HuH-7.5 (cell line): Measurements from ENCODE around the gene TMEM163.
"Not testable (repeated sequence)": the region's sequence is repeated elsewhere in the genome, so short reads cannot be mapped to it uniquely, and the experiment has no call there.

ENCODE experiments used
- DNase-seq: peaks from one replicate; pipeline ENCODE4 v3.0.0; 2011; ENCODE audit warnings: low spot score

Gene TMEM163

DNA sequence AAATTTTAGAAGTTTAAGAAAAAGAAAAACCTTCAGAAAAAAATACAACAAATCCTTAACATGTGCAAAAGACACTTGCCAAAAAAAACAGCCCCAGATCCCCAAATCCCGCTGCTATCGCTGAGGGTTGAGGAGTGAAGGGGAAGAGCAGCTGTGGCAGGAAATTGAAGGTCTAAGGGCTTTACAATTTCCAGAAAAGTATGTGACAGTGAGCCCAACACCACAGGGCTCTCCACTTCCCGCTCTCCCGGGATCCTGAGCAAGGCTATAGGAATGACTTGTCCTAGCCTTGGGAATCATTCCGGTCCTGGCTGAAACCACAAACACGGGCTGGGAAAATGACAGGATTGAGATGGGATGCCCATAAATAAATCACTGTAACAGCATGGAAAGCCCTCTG, 191.4 kb downstream of the TMEM163 start:
- DNase-seq, result no peak

DNA sequence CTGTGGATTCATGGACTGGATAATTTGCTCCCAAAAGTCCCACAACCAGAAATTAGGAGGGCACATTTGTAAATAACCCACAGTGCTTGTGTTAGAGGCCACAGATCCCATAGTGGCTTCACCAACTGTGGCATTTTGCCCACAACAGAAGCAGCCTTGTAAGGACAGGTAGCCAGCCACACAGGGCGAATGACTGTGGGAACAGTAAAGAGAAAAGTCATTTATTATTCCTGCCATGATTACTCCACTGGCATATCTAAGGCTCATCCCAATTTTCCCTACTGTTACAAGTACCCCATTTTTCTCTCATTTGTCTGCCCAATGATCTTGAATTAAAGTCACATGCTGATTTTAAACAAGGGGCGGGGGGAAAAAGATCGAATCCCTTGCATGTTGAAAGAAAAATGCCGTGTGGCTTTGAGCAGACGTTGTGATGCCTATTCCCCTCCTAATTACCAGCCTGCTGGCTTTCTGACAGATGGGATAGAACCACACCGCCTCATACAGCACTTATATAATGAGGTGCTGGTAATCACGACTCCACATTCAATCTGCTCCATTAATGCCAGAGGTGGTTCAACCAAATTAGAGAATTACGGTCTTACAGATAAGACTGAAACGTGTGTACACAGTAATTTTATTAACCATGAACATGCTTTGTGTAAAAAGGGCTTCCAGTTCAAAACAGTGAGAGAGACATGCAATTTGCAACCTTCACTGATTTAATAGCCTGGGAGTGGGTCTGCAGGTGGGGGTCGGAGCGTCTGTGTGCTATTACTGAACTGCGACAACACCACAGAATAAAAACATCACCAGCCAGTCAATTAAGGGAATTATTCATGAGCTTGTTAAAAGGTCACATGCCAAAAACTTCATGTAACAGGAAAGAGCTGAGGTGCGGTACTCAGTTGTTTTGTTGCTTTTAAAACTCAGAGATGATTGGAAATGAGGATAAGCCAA, 196.0 kb downstream of the TMEM163 start:
- no peak for DNase-seq

DNA sequence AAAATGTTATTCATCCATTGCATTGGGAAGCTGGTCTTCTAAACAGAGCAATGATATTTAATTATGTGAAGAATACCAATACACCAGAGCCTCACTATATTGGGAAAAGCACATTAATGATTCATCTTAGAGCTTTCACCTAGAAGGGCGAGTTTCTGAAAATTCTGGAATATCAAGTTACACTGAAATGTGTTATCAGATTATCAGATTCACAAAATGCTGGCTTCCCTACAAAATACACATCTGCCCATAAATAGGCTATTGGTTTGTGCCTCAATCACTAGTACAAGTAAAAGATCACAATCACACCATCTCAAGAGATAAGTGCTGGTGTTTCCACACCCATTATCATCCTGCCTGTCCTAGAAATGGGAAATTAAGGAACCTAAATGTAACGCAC, 200.7 kb downstream of the TMEM163 start:
- no peak for DNase-seq

DNA sequence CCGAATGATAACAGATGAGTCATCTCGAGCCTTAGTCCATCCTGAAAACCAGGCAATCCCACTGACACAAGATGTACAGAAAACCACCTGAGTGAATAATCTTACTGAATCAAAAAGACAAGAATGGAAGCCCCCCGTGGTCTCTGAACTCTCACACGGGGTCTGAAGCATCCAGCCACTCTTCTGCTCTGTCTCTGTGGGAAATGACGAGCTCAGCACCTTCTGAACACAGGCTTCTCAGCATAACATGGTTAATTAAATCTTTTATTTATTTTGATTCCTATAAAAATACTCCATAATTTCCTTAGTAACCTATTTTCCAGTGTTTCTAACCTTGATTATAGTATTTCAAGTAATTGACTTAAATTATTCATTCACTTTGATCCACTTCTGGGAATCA, 203.7 kb downstream of the TMEM163 start:
- DNase-seq, result no peak

DNA sequence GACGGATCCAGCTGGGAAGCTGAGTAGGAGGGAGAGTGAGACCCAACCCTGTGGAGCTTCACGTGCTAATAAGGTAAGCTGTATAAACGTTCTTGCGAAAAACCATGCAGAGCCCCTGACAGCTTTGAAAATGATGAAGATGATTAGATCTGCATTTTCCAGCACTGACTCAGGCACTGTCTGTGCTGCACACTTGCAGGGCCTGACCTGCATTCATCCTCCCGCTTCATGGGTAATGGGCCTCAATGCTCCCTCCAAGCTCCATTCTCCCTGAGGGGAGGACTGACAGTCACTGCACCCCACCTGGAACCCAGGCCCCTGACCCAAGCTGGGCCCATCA, 205.4 kb downstream of the TMEM163 start:
- DNase-seq, result no peak

DNA sequence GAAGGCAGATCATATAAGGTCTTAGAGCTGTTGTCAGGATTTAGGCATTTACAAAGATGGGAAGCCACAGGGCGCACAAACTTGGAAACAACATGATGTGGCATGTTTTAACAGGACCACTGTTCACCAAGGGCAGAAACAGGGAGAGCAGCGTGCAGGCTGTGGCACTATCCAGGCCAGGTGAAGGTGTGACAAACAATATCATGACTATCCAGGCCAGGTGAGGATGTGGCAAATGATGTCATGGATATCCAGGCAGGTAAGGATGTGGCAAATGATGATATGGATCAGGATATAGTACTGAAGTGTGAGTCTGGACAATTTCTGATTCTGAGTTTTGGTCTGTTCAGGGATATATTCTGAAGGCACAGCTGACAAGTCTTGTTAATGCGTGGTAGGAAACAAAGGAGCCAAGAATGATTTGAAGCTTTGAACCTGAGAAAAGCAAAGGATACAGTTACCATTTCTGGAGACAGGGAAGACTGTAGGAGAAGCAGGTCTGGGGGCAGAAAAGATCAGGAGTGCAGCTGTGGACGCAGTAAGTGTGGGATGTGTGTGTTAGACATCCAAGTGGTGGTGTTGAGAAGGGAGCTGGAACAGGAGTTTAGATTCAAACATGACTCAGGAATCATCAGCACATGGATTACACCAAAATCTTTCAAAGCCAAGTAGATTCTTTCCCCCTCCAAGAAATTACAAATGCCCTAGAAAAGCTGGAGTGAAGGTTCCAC, 205.9 kb downstream of the TMEM163 start:
- DNase-seq, result no peak

DNA sequence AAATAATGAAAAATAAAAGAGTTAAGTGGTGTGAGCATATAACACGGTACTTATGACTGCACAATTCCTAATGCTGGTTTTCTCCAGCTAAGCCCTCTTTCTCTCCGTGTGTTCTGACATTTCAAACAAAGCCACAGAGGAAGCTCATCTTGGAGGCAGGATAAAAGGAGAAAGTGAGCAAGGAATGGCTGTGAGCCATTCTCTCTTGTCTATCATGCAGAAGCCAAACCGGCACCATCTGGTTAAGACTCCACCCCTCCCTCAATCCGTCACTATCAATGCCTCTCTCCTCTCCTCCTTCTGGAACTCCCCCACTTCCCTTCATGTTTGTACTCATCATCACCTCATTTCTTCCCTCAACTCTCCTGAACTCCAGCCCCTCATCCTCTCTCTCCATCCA, 210.4 kb downstream of the TMEM163 start:
- no peak for DNase-seq

DNA sequence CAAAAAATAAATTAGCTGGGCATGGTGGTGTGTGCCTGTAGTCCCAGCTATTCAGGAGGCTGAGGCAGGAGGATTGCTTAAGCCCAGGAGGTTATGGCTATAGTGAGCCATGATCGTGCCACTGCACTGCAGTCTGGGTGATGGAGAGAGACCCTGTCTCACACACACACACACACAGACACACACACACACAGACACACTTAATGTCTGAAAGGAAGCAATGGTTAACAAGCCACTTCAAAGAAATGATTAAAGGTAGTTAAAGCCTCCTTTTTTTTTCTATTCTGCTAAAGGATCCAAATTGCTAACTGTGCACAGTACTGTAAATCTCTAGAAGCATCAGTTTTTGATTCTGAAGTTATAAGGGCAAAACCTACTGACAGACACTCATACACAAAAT, 211.1 kb downstream of the TMEM163 start:
- no peak for DNase-seq

DNA sequence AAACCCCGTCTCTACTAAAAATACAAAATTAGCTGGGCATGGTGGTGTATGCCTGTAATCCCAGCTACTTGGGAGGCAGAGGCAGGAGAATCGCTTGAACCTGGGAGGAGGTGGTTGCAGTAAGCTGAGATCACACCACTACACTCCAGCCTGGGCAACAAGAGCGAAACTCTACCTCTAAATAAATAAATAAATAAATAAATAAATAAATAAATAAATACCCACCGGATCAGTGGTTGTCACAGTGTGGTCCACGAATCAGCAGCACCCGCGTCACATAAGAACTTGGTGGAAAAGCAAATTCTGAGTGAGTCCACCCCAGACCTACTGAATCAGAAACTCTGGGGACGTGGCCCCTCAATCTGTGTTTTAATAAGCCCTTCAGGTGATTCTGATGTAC, 211.6 kb downstream of the TMEM163 start:
- not testable (repeated sequence) for DNase-seq

DNA sequence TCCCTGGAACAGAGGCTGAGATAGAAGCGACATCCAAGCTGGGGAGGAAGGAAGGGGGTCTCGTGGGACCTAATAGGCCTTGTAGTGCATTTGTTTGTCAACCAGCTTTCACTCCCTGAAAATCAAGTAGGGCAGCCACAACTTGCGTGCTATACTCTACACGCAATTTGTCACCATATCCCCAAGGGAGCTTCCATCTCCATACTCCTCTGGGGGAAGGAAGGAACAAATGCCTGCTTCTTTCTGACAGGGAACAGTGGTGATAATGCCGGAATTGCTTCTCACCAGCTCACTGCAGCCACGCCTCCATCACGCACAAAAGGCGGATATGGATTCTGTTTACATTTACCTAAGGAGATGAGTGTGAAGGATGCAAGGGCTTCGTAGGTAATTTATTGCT, 213.4 kb downstream of the TMEM163 start:
- DNase-seq, result no peak

DNA sequence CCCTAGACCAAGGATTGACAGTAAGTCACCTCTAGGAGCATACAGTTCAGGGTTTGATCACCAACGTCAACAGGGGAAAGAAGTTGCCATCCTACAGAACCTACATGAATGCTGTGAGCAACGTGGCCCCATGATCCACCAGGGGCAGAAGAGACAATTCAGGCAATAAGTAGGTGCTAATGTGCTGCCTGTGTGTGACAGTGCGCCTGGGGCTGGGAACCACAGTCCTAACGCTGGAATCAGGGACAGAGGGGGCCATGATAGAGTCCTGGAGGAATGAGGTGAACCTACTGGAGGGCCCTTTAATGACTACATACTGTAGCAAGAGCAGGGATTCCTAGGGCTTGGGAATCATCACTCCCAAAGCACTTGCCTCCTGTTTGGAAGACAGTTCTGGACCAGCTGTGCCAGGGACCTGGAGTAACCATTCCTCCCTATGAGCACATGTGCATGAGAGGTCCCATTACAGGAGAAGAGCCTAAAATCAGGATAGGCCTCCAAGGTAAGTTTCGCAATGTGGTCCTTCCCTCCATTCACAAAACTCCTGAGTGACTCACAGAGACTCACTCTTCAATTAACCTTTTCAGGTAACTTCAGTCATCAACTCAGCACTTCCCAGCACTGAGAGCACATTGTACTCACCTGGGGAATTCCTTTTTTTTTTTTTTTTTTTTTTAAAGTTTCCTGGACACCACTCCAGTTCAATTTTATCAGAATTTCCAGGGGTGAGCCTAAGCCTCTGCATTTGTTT, 214.0 kb downstream of the TMEM163 start:
- DNase-seq, result no peak

DNA sequence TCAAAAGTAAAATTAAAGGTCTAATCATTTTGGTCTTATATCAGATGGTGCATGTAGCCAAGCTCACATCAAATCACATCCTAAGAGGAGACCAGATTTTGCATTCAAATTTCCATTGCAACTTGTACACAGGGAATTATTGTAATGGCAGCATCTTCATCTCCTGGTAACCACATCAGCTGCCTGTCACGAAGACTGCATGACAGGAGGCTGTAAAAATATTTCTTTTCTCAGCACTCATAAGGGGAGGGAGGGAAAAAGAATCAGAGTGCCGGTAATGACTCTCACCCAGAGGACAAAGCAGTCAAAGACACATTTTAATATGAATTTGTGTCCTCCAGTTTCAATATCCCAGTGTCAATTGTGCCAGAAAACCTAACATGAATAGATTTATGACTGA, 216.7 kb downstream of the TMEM163 start:
- no peak for DNase-seq

DNA sequence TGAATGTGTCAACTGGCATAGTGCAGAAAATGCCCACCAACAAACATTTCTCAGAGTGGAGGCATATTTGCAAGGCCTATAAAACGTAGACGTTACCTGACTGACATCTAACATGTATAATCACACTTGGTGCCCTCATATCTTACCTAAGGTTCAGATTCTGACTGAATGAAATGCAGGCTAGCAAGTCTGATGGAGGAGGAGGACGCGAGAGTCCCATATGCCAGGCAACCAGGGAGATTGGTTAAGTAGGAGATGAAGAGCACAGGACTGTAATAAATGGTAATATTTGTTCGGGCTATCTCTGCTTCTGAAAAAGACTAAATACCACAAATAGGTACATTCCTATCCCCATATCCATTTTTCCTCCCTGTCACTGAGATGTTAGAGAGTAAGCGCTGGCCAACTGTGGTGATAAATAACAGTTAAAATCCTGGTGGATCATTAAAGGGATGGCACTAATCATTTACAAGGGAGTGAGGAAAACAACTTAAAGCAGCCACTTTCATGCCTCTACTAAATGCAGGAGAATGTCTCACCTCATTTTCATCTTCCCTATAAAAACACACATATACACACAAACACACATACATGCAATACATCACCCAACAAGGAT, 217.2 kb downstream of the TMEM163 start:
- no peak for DNase-seq

DNA sequence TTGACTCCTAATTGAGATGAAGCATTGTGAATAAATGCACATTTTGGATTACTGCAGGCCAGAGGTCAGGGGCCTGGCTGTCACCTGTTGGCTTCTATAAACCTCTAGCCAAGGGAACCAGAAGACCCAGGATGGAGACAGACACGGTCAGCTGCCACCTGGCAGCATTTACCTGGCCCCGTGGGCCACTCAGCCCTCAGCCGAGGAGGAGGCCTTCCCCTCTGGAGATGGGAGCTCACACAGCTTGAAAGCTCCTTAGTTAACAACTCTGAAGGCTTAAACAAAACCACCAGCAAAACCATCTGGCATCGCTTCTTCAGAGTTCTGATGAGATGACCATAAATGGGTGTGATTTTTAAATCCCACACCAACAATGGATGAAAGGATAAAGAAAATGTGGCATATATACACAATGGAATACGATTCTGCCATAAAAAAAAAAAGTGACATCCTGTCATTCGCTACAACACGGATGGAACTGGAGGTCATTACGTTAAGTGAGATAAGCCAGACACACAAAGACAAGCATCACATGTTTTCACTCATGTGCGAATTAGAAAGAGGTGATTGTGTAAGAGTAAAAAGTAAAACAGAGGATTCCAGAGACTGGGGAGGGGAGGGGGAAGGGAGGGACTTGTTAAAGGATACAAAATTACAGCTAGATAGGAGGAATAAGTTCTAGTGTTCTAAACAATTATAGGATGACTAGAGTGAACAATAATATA, 218.4 kb downstream of the TMEM163 start:
- no peak for DNase-seq

DNA sequence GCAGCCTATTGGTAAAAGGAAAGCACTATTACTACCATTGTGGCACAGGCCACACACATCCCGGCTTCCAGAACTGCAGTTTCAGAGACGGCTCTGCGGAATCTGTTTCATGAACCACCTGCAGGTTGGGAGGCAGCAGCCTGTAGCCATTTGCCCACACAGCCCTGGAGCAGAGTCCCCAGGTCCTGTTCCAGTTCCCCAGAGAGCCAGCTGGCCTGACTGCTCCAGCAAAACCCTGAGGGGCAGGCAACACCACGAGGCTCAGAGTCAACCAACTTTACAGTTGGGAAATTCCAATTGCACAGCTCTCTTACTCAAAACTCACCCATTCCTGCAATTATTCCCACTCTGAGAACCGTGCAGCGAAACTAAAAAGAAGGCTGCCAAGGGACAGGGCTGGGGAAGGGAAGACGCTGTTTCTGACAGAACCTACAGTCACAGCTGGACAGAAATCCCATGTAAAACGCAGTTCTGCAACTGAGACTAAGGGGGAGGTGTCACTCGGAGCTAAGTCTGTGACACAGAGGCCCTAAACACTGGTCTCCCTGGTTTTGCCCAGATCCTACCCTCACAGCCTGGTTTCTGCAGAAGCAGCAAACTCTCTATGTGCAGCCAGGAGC, 219.4 kb downstream of the TMEM163 start:
- no peak for DNase-seq

DNA sequence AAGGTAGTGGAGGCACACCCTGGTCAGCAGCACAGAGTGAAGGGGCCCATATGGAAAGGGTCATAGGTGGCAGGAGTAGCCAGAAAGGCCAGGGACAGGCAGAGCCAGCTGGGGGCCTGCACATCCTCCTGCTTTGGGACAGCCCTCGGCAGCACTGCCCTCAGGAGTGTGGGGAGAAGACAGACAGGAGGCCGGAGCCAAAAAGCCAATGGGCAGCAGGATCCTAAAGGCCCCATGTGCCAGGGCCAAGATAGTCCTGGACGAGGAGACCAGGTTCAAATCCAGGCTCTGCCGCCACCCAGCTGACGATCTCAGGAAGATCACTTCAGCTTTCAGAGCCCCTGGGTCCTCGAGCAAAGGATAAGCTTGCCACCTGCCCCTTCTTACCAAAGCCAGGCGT, 220.1 kb downstream of the TMEM163 start:
- DNase-seq, result no peak

DNA sequence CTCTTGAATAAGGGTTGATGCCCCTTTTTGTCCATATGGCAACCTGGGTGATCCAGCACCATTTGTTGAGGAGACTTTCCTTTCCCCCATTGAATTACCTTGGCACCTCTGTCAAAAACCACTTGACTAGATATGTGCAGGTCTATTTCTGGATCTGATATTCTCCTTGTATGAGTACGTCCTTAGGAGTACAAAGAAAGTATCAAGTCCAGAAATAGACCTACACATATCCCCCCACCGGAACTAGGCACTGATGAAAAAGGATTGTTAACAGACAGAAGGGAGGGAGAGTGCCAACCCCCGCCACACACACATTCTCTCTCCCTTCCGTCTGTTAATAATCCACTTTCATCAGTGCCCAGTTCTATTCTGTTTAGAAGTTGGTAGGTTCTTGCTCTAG, 225.0 kb downstream of the TMEM163 start:
- no peak for DNase-seq

DNA sequence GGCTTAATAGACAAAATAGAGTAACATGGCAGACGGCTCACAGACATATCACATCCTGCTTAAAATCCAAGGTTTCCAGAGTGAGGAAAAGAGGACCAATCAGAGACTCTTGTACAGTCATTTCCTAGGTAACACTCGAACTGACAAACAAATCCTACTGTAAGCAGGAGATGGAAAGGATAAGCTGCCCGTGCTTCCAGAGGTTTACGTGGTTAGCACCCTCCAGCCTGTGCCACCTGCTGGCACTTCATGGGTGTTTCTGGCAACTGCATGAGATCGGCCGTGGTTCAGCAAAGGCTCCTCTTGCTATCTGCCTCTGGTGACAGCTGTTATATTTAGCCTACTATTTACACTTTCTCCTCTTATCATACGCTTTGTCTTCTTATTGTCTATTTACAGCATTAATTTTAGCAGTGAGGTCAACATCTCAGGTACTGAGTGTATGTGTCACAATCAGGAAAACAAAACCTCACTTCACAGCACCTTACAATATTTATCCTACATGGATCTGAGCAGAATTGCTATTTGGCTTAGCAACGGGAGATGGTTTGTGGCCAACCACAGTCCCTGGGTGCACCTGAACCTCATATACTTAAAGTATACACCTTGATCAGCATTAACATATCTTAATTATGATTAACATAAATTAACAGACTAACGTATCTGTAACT, 226.9 kb downstream of the TMEM163 start:
- peak; percentile 18 for DNase-seq

DNA sequence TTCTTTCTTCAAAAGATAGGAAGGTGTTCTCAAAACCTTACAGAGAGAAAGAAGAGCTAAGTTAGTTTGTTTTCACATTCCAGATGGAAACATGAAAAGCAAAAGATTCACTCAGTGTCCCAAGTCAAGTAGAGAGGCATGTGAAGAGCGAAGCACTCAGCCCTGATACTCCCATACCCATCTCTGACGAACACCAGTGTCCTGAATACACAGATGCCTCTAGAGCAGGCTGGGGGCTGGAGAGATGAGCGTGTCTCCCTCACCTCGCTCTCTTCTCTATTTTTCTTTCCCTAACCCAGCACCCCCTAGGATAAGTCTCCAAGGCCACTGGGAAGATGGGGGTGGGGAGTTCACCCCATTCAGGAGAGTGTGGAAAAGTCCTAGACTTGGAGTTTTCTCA, 227.8 kb downstream of the TMEM163 start:
- no peak for DNase-seq

DNA sequence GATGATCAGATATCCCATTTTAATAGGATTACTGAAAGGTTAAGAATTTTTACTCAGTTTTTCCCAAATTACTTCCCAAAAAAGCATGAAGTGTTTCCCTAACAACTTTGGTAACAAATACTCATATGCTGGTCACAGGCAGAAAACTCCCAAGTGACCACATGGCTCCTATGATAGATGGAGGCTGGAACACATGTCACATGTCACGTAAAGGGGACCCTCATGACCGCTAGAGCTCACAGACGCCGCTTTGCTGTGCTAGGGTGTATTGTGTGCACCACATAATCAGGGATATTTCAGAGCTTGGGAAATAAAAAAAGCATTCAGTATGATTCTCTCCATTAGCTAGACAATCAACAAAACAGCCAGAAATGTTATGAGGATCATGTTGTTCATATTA, 228.2 kb downstream of the TMEM163 start:
- no peak for DNase-seq
